Measurements from ENCODE around the gene CFAP141. TPM values are rescaled to one million over a fixed set of nuclear protein-coding genes. Genes with fewer than 3 reads are reported as not detected.

Gene CFAP141
- total RNA-seq: 1 to 10 TPM in 1 of 3 donors, not detected in 2; 1.2 TPM
- total RNA-seq (2013): not detected

- H3K4me1 Mint-ChIP-seq: peaks cover 0 to 6% of the 10 kb centered on the region in 2 donors
- 100% methylated on average over 1 of the region's 1 CpG for WGBS (ENCODE audit: insufficient coverage)
- no peaks in the 10 kb centered on the region for H3K9me3 Mint-ChIP-seq
- Histone ChIP-seq H3K27ac (ENCODE audit: low read length) (no peak within 1 kb of the TSS), H3K4me3 (ENCODE audit: low read length) (no peak within 1 kb of the TSS), H3K9me3 (ENCODE audit: control insufficient read depth, insufficient read depth, low read length) (no peaks in the 10 kb centered on the region), H3K4me1 (ENCODE audit: control insufficient read depth, insufficient read depth, low read length) (no peaks in the 10 kb centered on the region), H3K27me3 (ENCODE audit: control insufficient read depth, insufficient read depth, low read length) (no peaks in the 10 kb centered on the region), H3K36me3 (ENCODE audit: control insufficient read depth, insufficient read depth, low read length) (peaks cover 39% of the 10 kb centered on the region)
- H3K27ac Mint-ChIP-seq: peak within 1 kb of the TSS; percentile 45 to 74
- ATAC-seq (peak in 2 of 3 donors; percentile 40 to 60), DNase-seq (peak in 1 of 2 donors; percentile 38)
- H3K27me3 Mint-ChIP-seq (ENCODE audit: low read depth in 2 of 2): no peaks in the 10 kb centered on the region
- no peaks in the 10 kb centered on the region for H3K36me3 Mint-ChIP-seq
- no peak for TF ChIP-seq CTCF (IDR thresholded peaks at IDR 0.05)
- intact Hi-C loops (cut with micrococcal nuclease): no loop called here
- H3K4me3 Mint-ChIP-seq: no peak within 1 kb of the TSS
Measured at GRCh38 chr1:154206196-154206595, at the start of gene CFAP141. CFAP141 (minus strand) TSS chr1:154206333; CDS start chr1:154206307, 26 bp downstream.

DNA sequence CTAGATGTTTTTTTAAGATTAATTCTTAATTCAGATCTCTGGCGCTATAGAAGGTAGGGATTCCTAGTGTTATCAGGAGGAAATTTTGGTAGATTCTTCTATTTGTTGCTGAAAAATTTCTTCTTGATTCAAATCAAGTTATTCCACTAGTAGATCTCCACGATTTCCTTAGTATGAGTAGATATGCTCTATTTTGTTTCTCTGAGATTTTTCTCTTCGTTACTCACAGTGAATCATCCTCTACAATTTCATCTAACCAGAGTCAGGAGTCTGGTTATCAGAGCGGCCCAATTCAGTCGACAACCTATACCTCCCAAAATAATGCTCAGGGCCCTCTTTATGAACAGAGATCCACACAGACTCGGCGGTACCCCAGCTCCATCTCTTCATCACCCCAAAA, 47.5 kb upstream of the CFAP141 start:
- ATAC-seq (no peak), DNase-seq (no peak)
- no peaks in the 10 kb centered on the region for H3K4me1 ChIP-seq (ENCODE audit: control insufficient read depth, insufficient read depth, low read length)
- intact Hi-C loops (cut with micrococcal nuclease): no loop called here
- Mint-ChIP-seq H3K27ac (peak overlapping the region in 1 of 2 donors; percentile 35), H3K36me3 (peaks cover 41% of the 10 kb centered on the region), H3K27me3 (ENCODE audit: low read depth in 2 of 2) (no peaks in the 10 kb centered on the region), H3K9me3 (no peaks in the 10 kb centered on the region), H3K4me3 (no peak overlapping the region), H3K4me1 (no peaks in the 10 kb centered on the region)
- H3K9me3 ChIP-seq (ENCODE audit: control insufficient read depth, insufficient read depth, low read length): no peaks in the 10 kb centered on the region
- 98% methylated on average over 5 of the region's 7 CpGs for WGBS (ENCODE audit: insufficient coverage)
- H3K36me3 ChIP-seq (ENCODE audit: control insufficient read depth, insufficient read depth, low read length): peaks cover 91% of the 10 kb centered on the region
- no peak for TF ChIP-seq CTCF (IDR thresholded peaks at IDR 0.05)
- no peak overlapping the region for H3K4me3 ChIP-seq (ENCODE audit: low read length)
- no peak overlapping the region for H3K27ac ChIP-seq (ENCODE audit: low read length)
- H3K27me3 ChIP-seq (ENCODE audit: control insufficient read depth, insufficient read depth, low read length): no peaks in the 10 kb centered on the region

DNA sequence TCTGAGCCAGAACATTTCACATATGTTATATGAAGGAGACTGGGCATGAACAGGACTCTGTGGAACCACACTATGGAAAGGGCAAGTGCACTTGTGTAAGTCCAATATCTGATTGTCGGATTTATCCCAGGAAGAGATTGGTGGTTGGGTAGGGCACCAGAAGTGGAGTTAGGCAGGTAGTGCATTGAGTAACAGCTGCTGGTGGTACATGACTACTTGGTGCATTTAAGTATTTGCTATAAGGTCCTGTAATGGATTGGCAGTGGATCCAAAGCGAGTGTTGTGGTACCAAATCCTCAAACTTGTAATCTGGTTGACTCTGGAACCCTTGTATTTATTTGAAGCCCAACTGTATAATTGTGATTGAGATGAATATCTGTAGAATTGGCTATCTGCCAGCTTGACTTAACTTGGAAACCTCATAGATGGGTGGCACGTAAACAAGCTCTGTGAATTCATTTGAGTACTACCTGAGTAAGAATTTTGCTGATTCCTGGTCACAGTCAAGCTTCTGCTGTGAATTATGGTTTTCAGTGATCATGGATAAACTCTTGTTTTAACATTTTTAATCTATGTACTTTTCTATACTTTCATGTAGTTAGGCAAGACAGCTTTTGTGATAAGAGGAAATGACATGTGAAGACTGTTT, 35.7 kb upstream of the CFAP141 start:
- intact Hi-C loops (cut with micrococcal nuclease): no loop called here
- H3K4me3 Mint-ChIP-seq: no peak overlapping the region
- H3K27ac ChIP-seq (ENCODE audit: low read length): no peak overlapping the region
- DNase-seq (peak in 1 of 2 donors; percentile 41), ATAC-seq (no peak)
- WGBS (ENCODE audit: insufficient coverage): 94% methylated on average over 3 of the region's 3 CpGs
- peak overlapping the region in 1 of 2 donors; percentile 20 for H3K27ac Mint-ChIP-seq
- H3K27me3 Mint-ChIP-seq (ENCODE audit: low read depth in 2 of 2): no peaks in the 10 kb centered on the region
- no peaks in the 10 kb centered on the region for H3K9me3 ChIP-seq (ENCODE audit: control insufficient read depth, insufficient read depth, low read length)
- H3K4me1 ChIP-seq (ENCODE audit: control insufficient read depth, insufficient read depth, low read length): no peaks in the 10 kb centered on the region
- no peak overlapping the region for H3K4me3 ChIP-seq (ENCODE audit: low read length)
- peaks cover 81% of the 10 kb centered on the region for H3K36me3 ChIP-seq (ENCODE audit: control insufficient read depth, insufficient read depth, low read length)
- H3K36me3 Mint-ChIP-seq: peaks cover 41% of the 10 kb centered on the region
- peaks cover 16 to 24% of the 10 kb centered on the region in 2 donors for H3K4me1 Mint-ChIP-seq
- no peaks in the 10 kb centered on the region for H3K27me3 ChIP-seq (ENCODE audit: control insufficient read depth, insufficient read depth, low read length)
- H3K9me3 Mint-ChIP-seq: no peaks in the 10 kb centered on the region
- no peak for TF ChIP-seq CTCF (IDR thresholded peaks at IDR 0.05)
